ENCODE measurements around the gene LRP2. TPM values are rescaled to one million over a fixed set of nuclear protein-coding genes. Genes with fewer than 3 reads are reported as not detected.
"Not testable (repeated sequence)": the region's sequence is repeated elsewhere in the genome, so short reads cannot be mapped to it uniquely, and the experiment has no call there.

Gene LRP2
- polyA plus RNA-seq, 1 donor (not counting 4 experiments of a cell fraction or from before 2014, with no cell fraction given), result not detected

- TF ChIP-seq EZH2 (IDR thresholded peaks at IDR 0.05; ENCODE audit: low read length), result no peak
- TF ChIP-seq, protein P1, sequence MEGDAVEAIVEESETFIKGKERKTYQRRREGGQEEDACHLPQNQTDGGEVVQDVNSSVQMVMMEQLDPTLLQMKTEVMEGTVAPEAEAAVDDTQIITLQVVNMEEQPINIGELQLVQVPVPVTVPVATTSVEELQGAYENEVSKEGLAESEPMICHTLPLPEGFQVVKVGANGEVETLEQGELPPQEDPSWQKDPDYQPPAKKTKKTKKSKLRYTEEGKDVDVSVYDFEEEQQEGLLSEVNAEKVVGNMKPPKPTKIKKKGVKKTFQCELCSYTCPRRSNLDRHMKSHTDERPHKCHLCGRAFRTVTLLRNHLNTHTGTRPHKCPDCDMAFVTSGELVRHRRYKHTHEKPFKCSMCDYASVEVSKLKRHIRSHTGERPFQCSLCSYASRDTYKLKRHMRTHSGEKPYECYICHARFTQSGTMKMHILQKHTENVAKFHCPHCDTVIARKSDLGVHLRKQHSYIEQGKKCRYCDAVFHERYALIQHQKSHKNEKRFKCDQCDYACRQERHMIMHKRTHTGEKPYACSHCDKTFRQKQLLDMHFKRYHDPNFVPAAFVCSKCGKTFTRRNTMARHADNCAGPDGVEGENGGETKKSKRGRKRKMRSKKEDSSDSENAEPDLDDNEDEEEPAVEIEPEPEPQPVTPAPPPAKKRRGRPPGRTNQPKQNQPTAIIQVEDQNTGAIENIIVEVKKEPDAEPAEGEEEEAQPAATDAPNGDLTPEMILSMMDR (optimal IDR thresholded peaks at IDR 0.05 in 1 of 3, IDR thresholded peaks at IDR 0.05 in 1 of 3, conservative IDR thresholded peaks at IDR 0.05 in 1 of 3; ENCODE audit: extremely low read depth in 1 of 3, insufficient read depth in 2 of 3, low read length in 3 of 3), result no peak
- Histone ChIP-seq H3K27ac (ENCODE audit: control insufficient read depth, insufficient read depth, low read length) (no peak overlapping the region), H3K9ac (ENCODE audit: control insufficient read depth, extremely low read depth, insufficient read depth, low read length) (no peak overlapping the region), H3K79me2 (ENCODE audit: control insufficient read depth, insufficient read depth, low read length) (no peaks in the 10 kb centered on the region), H3K4me3 (ENCODE audit: control insufficient read depth in 2 of 3, extremely low read depth in 1 of 3, insufficient read depth in 2 of 3, low read depth in 1 of 3, low read length in 3 of 3) (no peak overlapping the region), H4K20me1 (ENCODE audit: control insufficient read depth, extremely low read depth, insufficient read depth, low read length) (no peaks in the 10 kb centered on the region), H3K9me3 (ENCODE audit: control insufficient read depth, low read depth, low read length) (no peaks in the 10 kb centered on the region), H3K27me3 (ENCODE audit: control insufficient read depth, extremely low read depth, insufficient read depth, low read length) (no peaks in the 10 kb centered on the region), H3K9me1 (ENCODE audit: control insufficient read depth, extremely low read depth, insufficient read depth, low read length) (no peaks in the 10 kb centered on the region), H3K36me3 (ENCODE audit: control insufficient read depth in 2 of 2, extremely low read depth in 1 of 2, insufficient read depth in 2 of 2, low read length in 2 of 2) (no peaks in the 10 kb centered on the region), H2AFZ (ENCODE audit: control insufficient read depth, low read length) (no peak overlapping the region), H3K4me1 (ENCODE audit: control insufficient read depth, extremely low read depth, insufficient read depth, low read length) (no peaks in the 10 kb centered on the region), H3K4me2 (ENCODE audit: control insufficient read depth, extremely low read depth, insufficient read depth, low read depth, low read length) (no peak overlapping the region)
- dilution Hi-C loops (cut with MboI; ENCODE audit: extremely low pct_ligation_motif_present, low sequenced_read_pairs), result no loop called here
- FAIRE-seq (no peak), DNase-seq (ENCODE audit: low read depth, low spot score) (no peak)
Measured at GRCh38 chr2:169272010-169272409, 90.3 kb downstream of the LRP2 start.

- H3K9me3 ChIP-seq (ENCODE audit: control insufficient read depth, low read depth, low read length); H3K36me3 ChIP-seq (ENCODE audit: control insufficient read depth in 2 of 2, extremely low read depth in 1 of 2, insufficient read depth in 2 of 2, low read length in 2 of 2); H3K79me2 ChIP-seq (ENCODE audit: control insufficient read depth, insufficient read depth, low read length); FAIRE-seq; H3K27me3 ChIP-seq (ENCODE audit: control insufficient read depth, extremely low read depth, insufficient read depth, low read length); H3K9me1 ChIP-seq (ENCODE audit: control insufficient read depth, extremely low read depth, insufficient read depth, low read length); dilution Hi-C loops (cut with MboI; ENCODE audit: extremely low pct_ligation_motif_present, low sequenced_read_pairs); H3K27ac ChIP-seq (ENCODE audit: control insufficient read depth, insufficient read depth, low read length); H3K9ac ChIP-seq (ENCODE audit: control insufficient read depth, extremely low read depth, insufficient read depth, low read length); DNase-seq (ENCODE audit: low read depth, low spot score); H3K4me2 ChIP-seq (ENCODE audit: control insufficient read depth, extremely low read depth, insufficient read depth, low read depth, low read length); H3K4me3 ChIP-seq (ENCODE audit: control insufficient read depth in 2 of 3, extremely low read depth in 1 of 3, insufficient read depth in 2 of 3, low read depth in 1 of 3, low read length in 3 of 3); H4K20me1 ChIP-seq (ENCODE audit: control insufficient read depth, extremely low read depth, insufficient read depth, low read length); H2AFZ ChIP-seq (ENCODE audit: control insufficient read depth, low read length); H3K4me1 ChIP-seq (ENCODE audit: control insufficient read depth, extremely low read depth, insufficient read depth, low read length): not testable (repeated sequence)
Measured at GRCh38 chr2:169270574-169270973, 91.8 kb downstream of the LRP2 start.

GRCh38 chr2:169265591-169265990 lies 96.7 kb downstream of the LRP2 start:
- Histone ChIP-seq H3K4me1 (ENCODE audit: control insufficient read depth, extremely low read depth, insufficient read depth, low read length) (no peaks in the 10 kb centered on the region), H3K9me3 (ENCODE audit: control insufficient read depth, low read depth, low read length) (no peaks in the 10 kb centered on the region), H3K4me2 (ENCODE audit: control insufficient read depth, extremely low read depth, insufficient read depth, low read depth, low read length) (no peak overlapping the region), H3K27ac (ENCODE audit: control insufficient read depth, insufficient read depth, low read length) (no peak overlapping the region), H3K79me2 (ENCODE audit: control insufficient read depth, insufficient read depth, low read length) (no peaks in the 10 kb centered on the region), H3K4me3 (ENCODE audit: control insufficient read depth in 2 of 3, extremely low read depth in 1 of 3, insufficient read depth in 2 of 3, low read depth in 1 of 3, low read length in 3 of 3) (no peak overlapping the region), H4K20me1 (ENCODE audit: control insufficient read depth, extremely low read depth, insufficient read depth, low read length) (no peaks in the 10 kb centered on the region), H3K27me3 (ENCODE audit: control insufficient read depth, extremely low read depth, insufficient read depth, low read length) (no peaks in the 10 kb centered on the region), H3K9ac (ENCODE audit: control insufficient read depth, extremely low read depth, insufficient read depth, low read length) (no peak overlapping the region), H3K36me3 (ENCODE audit: control insufficient read depth in 2 of 2, extremely low read depth in 1 of 2, insufficient read depth in 2 of 2, low read length in 2 of 2) (no peaks in the 10 kb centered on the region), H3K9me1 (ENCODE audit: control insufficient read depth, extremely low read depth, insufficient read depth, low read length) (no peaks in the 10 kb centered on the region), H2AFZ (ENCODE audit: control insufficient read depth, low read length) (no peak overlapping the region)
- TF ChIP-seq, protein P1 (optimal IDR thresholded peaks at IDR 0.05 in 1 of 3, IDR thresholded peaks at IDR 0.05 in 1 of 3, conservative IDR thresholded peaks at IDR 0.05 in 1 of 3; ENCODE audit: extremely low read depth in 1 of 3, insufficient read depth in 2 of 3, low read length in 3 of 3), result no peak
- TF ChIP-seq EZH2 (IDR thresholded peaks at IDR 0.05; ENCODE audit: low read length), result no peak
- DNase-seq (ENCODE audit: low read depth, low spot score) (no peak), FAIRE-seq (no peak)
- dilution Hi-C loops (cut with MboI; ENCODE audit: extremely low pct_ligation_motif_present, low sequenced_read_pairs), result no loop called here

All from keratinocyte (primary cell).